ENCODE measurements around the gene GNG3.
A peak's percentile ranks its signal among the peaks of the same experiment; 100 is the strongest.
"Not testable (repeated sequence)": the region's sequence is repeated elsewhere in the genome, so short reads cannot be mapped to it uniquely, and the experiment has no call there.

The GNG3 gene

DNA sequence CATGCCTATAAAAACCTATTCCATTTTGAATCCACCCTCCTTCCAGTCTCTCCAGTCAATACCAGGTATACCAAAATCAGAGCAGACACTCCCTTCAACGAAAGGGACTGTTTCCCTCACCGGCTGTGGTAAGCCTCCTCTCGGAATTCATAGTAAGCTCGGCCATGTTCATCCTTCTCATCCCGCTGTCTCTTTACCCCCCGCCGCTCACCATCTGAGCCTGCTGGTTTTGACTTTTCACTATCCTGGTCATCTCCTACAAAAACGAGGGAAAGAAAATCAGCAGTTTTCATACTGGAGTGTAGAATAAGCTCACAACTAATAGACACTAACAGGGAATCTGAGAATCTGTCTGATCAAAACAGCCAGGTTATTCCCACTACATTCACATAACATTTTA, 16.7 kb downstream of the GNG3 start:
- no peak for DNase-seq

DNA sequence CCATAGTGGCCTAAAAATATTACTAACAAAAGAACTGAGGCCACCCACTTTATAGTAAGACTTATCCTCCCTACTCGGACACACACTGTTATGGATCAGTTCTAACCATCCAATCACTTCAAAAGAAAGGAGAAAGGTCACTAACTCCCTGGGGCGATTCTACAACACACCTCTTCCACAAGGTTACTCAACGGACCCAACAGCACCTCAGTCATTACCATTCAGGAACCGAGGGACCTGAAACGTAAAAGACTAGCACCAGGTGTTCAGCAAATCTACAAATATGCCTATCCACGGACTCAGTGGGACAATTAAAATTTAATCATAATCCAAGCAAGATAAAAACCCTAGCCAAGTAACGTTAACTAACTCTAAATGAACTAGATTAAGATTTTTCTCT, 18.2 kb downstream of the GNG3 start:
- no peak for DNase-seq

DNA sequence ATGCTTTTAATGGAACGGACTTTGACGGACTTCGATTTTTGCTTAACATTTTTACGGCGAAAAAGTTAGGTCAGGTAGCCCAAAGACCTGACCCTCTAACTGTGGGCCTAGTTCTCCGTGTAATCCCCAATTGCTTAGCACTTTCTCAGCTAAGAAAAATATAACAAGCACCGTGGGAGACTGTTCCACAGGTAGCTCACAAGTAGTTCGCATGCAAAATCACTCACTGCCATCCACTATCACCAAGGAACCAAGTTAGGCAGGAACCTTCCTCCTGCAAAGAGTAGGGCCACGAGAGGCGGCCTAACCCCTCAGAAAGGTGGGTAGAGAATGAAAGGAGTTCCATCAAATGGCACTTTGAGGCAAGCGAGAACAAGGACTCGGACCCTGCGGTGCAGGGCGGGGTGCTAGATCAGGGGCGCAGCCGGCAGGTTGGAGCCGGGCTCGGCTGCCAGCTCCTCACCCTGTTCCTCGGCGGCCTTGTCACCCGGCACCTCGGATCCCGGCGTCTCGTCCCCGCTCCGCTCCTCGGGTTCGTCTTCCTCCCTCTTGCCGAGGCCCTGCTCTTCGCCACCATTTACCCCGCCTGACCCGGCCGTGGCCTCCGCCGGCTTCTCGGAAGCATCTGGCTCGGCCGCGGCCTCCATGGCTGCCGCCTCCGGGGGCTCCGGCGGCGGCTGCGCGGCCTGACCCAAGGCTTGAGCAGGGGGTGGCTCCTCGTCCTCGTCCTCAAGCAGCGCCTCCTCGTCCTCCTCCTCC, 18.9 kb downstream of the GNG3 start:
- DNase-seq, result peak; percentile 37

DNA sequence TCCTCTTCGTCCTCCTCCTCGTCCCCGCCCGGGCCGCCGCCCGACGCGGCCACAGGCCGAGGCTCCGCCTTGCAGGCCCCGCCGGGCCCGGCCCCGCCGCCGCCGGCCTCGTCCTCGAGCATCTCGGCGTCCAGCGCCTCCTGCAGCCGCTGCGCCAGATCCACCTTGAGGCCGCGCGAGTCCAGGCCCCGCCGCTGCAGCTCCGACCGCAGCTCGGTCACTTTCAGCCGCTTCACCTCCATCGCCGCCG, 19.4 kb downstream of the GNG3 start:
- DNase-seq, result no peak

DNA sequence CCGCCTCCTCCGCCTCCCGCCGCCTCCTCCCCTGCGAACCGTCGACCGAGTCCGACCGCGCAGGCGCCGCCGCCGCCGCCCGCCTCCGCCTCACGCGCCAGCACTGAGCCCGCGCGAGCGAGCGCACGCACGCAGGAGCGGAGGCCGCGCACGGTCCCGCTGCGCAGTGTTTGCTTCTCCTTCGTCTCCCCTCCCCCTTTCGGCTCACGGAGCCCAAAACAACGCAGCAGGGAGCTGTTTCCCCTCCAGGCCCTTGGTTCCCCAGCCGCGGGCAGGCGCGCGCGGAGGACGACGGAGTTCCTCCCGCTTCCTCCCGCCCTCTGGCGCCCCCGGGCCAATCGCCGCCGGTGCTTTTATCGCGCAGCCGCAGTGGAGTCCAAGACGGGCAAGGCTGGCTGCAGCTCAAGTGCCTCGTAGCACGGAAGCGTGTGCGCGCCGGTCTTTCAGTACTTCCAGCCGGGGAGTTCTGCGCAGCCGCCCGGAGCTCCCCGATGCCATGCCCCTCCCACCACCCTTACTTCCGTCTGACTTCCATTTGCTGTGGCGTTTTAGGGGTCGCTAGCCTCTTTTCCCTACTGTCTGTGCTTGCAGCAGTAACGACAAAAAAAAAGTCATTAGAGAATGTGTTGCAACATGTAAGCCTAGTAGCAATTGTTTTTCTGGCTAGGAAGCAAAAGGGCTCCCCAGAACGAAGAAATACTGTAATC, 19.8 kb downstream of the GNG3 start, which contains the start of gene HNRNPUL2:
TSS of gene HNRNPUL2 (minus strand) at position 293 of the 707 bp plus-strand sequence. CDS start 301 bp downstream, outside the sequence.
- DNase-seq, result peak; percentile 99

DNA sequence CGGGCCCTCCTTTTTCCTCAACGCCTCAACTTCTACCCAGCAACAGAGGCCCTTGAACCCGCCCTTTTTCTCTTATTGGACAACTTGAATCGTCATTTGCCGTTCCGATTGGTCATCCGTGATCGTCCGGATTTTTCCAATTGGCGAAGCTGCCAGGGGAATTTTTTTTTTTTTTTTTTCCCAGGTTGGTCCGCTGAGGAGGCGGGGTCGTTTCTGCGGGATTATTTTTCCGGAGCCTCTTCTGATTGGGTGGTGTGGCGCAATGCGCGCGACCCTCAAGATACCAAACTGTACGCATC, 20.3 kb downstream of the GNG3 start:
- peak; percentile 87 for DNase-seq

DNA sequence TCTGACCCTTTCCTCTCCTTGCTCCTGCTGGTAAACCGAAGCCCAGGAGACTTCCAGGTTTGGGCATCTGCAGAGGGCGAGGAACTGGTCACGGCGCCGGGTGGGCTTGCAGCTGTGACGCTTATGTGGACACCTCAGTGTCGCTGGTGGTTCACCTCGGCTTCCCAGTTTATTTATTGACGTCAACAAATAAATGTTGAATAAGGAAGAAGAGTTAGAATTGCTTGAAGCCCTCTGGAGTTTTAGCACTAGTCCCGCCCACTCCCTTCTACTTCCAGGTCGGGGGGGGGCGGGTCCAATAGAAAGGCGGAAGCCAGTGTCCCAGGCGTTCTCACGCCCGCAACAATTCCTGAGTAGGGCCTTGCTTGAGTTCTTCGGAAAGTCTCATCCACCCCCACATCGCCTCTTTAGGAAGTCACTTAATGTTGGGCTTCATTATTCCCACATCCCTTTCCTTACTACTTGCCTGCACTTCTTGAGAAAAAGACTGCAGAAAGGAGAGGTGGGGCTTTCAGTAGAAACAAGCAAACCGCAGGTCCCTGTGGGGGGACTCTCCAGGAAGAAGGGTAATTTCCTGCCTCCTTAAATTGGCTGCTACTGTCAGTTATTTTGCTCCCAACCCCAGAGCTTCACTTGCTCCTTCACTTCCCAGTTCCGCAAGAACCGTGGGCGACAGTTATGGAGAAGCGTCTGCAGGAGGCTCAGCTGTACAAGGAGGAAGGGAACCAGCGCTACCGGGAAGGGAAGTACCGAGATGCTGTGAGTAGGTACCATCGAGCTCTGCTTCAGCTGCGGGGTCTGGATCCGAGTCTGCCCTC, 20.9 kb downstream of the GNG3 start, which contains the start of gene TTC9C:
TSS of gene TTC9C (plus strand) at position 316 of the 818 bp plus-strand sequence. CDS start at position 679, 363 bp downstream.
- DNase-seq, result peak; percentile 87

DNA sequence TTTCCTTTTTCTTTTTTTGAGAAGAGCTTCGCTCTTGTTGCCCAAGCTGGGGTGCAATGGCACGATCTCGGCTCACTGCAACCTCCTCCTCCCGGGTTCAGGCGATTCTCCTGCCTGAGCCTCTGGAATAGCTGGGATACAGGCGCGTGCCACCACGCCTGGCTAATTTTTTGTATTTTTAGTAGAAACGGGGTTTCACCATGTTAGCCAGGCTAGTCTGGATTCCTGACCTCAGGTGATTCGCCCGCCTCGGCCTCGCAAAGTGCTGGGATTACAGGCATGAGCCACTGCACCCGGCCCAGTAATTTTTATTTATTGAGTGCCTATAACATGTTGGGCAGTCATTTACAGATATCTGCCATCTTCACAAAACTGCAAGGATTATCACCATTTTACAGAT, 22.6 kb downstream of the GNG3 start:
- DNase-seq, result not testable (repeated sequence)

DNA sequence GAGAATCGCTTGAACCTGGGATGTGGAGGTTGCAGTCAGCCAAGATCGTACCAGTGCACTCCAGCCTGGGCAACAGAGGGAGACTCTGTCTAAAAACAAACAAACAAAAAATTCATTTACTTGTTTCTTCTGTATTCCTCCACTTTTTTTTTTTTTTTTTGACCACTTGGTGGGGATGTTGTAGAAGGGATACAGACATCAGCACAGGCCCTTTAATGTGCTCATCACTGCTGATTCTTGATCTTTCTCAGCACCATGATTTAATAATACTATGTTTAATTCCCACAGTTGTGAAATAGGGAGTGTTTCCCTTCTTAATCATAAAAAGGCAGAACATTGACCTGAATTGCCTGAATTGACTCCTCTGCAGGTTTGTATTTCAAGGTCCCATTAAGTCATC, 25.4 kb downstream of the GNG3 start:
- DNase-seq, result no peak

DNA sequence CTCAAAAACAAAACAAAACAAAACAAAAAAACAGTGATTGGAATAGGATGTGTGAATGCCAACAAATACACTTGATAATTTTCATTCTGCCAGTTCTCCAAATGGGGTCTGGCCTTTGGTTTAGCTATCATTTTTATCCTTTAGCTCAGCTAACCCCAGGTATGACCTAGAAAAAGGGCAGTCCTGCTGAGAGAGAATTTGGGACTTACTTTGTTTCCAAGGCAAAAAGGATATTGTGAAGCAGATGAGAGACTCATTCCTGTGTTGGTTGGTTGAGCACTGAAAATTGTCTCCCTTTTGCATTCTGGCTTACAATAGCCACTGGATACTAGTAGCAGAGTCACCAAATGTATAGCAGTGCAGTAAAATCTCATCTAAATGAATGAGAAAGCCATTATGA, 29.7 kb downstream of the GNG3 start:
- DNase-seq, result no peak

DNA sequence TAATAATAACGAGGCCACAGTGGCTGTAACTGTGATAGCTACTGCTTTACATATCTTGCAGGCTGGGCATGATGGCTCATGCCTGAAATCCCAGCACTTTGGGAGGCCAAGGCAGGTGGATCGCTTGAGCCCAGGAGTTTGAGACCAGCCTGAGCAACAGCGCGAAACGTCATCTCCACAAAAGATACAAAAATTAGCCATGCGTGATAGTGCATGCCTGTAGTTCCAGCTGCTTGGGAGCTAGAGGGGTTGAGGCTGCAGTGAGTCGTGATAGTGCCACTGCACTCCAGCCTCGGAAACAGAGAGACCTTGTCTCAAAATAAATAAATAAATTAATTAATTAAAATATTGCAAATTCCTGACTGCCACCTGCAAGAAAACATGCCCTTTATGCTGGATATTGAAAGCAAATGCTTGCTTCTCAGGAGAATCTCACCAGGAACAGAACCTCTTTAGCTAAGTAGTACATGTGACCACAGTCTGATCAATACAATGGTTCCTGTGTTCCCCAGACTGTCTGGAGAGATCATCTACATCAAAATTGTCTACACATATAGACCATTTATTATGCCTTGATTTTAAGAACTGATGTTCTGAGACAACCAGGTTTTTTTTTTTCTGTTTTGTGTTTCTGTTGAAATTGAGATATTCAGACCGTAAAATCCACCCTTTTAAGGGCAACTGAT, 40.1 kb downstream of the GNG3 start:
- no peak for DNase-seq

DNA sequence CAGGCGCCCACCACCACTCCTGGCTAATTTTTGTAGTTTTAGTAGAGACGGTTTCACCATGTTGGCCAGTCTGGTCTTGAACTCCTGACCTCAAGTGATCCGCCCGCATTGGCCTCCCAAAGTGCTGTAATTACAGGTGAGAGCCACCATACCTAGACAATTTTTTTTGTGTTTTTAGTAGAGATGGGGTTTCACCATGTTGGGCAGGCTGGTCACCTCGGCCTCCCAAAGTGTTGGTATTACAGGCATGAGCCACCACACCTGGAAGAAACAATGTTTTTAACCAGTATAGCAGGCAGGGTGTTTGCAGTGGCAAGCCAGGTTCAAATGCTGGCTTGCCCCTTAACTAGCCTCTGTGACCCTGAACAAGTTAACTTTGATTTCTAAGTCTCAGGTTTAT, 42.5 kb downstream of the GNG3 start:
- DNase-seq, result not testable (repeated sequence)

DNA sequence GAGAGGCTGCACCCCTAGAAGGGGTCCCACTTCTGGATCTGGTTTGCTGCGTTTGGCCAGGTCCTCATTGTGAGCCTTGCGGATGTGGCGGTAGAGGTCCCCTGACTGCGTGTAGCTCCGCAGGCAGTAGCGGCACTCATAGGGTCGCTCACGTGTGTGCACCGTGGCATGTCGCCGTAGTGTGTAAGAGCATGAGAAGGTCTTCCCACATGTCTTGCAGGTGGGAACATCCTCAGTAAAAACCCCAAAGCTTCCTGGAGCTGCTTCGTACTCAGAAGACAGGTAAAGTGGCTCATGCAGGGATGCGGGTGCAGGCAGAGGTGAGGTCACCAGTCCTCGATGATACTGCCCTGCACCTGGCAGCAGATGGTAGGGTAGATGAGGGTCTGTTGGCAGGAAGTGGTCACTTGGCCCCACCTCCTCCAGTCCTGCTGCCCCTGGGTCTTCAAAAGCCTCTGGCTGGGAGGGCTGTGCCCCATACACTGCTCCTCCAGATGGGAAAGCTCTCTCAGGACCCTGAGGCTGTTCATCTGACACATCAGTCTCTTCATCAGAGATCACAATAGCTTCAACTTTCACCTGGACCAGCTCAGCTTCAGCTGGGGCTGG, 44.8 kb downstream of the GNG3 start:
- no peak for DNase-seq

DNA sequence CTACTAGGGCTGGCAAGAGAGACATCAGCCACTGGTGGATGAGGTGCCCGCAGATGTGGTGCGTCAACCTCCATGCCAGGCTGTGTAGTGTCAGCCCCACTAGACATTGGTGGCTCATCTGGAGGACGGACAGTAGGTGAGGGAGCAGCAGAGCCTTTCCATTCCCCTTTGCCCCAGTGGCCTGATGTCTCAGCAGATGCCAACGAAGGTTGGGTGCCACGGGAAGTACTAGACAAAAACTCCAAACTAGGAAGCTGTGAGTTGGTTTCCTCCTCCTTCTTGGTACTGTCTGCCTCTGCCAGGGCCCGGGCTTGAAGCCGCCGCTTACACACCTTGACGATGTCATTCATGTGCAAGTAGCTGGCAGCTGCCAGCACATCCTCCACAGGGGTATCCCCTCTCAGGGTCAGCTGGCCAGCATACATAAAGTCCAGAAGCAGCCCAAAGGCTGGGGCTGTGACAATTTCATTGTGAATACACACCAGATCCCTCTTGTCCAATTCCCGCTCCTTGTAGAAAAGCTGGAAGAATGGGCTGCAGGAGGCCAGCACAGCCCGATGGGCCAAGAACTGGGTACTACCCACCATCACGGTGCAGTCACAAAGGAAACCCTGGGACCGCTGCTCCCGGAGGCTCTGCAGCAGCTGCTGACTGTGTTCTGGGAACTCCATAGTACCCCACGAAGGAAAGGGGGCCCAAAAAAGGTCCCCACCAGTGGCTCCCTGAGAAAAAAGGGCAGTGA, 45.7 kb downstream of the GNG3 start:
- DNase-seq, result no peak

DNA sequence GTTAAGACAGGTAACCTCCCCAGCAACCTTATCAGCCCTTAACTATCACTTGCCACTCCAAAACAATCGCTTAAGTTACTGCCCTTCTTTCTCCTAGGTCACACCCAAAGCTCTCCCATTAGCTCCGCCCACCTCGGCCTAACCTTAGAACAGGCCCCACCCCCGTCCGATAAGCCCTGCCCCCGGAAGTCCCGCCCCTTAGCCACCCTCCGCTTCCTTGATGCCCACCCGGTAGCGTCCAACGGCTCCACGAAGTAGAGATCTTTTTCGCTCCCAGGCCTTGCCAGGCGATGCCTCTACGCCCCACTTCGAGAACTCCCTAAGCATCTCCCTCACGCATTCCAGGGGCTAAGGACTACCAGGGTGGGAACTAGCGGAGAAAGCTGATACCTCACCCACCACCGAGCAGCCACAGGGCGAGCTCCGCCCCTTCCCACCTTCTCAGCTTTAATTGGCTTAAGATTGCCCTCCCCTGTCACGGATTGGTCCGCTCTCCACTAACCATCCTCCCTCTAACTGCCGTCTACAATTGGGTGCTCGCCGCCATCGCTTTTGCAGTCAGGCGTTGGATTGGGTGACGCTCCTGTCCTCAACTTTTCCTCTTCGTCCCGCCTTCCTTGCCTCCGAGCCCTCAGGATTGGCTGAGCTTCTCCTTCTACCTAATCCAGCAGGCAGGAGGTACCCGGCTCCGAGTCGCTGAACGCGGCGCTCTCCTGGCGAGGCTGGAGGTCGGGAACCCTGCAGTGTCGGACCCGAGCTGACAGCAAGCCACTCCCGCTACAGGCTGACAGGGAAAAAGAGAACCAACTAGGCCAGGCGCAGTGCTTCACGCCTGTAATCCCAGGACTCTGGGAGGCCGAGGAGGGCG, 46.5 kb downstream of the GNG3 start, which contains the start of gene ZBTB3:
TSS of gene ZBTB3 (minus strand) at position 425 of the 868 bp plus-strand sequence. CDS start 496 bp downstream, outside the sequence.
- DNase-seq, result peak; percentile 97

DNA sequence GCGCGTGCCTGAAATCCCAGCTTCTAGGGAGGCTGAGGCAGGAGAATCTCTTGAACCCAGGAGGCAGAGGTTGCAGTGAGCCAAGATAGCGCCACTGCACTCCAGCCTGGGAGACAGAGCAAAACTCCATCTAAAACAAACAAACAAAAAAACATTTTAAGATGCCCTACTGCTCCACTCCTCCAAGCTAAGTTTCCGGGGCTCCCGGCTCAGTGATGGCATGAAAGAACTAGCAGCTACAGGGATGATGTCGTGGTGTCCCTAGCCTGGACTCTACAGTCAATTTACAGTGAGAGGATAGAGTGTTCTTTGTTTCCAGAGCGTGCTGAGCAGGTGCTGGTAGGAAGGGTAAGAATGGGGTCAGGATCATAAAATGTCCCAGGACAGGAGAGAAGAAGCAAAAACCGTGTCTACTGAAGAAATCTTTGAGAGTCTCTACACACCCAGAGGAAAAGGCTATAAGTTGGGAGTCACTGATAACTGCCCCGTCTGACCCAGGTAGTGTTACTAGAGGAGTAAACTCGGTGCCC, 47.7 kb downstream of the GNG3 start:
- no peak for DNase-seq

DNA sequence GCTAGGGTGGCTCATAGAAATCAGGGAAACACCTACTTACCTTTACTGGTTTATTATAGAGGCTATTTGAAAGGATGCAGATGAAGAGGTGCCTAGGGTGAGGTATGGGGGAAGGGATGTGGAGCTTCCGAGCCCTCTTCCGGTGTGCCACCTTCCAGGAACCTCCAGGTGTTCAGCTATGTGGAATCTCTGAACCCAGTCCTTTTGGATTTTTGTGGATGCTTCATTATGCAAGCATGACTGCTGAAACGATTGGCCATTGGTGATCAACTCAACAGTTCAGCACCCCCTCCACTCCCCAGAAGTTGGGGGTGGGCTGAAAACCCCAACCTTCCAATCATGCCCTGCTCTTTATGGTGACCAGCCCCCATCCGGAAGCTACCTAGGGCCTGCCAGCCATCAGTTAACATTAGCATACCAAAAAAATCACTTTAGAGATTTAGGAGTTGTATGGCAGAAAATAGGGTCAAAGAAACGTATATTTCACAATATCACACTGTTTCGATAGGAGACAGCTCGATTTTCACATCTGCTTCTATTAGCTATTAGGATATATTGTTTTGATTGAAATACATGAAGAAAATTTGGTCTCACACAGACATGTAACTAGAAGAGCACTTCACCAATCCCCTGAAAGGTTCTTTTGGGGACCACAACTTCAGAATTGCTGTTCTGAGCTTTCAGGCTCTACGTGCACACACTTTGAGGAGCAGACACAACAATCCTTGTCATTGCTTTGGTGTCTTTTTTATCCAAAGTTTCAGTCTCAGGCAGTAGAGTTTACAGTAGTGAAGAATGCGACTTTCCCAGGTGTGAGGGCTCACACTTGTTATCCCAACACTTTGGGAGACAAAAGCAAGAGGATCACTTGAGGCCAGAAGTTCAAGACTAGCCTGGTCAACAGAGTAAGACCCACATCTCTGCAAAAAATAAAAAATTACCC, 50.6 kb downstream of the GNG3 start:
- no peak for DNase-seq
